ENCODE measurements around the gene ATP9B. TPM values are rescaled to one million over a fixed set of nuclear protein-coding genes. Genes with fewer than 3 reads are reported as not detected.

Gene ATP9B
- total and polyA plus RNA-seq, 12 donors, result 6.7 to 19.7 (median 14.5) TPM

DNA sequence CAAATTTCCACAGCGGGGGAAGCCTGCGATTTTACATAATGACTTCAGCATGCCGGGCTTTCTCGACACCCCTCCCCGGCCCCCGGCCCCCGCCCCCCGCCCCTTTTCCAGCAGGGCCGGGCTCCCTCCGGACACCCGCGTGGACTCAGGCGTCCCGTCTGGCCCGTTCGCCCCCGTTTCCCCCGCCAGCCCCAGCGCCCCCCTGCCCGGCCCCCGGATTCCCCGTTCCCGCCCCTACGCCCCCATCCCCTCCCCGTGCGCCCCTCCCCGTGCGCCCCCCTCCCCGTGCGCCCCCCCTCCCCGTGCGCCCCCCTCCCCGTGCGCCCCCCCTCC lies 326.1 kb downstream of the ATP9B start:
- 0 to 2% methylated on average over 15 to 28 of the region's 34 CpGs for WGBS, 2 donors
- TF ChIP-seq, protein P1, sequence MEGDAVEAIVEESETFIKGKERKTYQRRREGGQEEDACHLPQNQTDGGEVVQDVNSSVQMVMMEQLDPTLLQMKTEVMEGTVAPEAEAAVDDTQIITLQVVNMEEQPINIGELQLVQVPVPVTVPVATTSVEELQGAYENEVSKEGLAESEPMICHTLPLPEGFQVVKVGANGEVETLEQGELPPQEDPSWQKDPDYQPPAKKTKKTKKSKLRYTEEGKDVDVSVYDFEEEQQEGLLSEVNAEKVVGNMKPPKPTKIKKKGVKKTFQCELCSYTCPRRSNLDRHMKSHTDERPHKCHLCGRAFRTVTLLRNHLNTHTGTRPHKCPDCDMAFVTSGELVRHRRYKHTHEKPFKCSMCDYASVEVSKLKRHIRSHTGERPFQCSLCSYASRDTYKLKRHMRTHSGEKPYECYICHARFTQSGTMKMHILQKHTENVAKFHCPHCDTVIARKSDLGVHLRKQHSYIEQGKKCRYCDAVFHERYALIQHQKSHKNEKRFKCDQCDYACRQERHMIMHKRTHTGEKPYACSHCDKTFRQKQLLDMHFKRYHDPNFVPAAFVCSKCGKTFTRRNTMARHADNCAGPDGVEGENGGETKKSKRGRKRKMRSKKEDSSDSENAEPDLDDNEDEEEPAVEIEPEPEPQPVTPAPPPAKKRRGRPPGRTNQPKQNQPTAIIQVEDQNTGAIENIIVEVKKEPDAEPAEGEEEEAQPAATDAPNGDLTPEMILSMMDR (IDR thresholded peaks at IDR 0.05), result no peak
- intact Hi-C loops (cut with DNase I), result loop anchor here in 5 of 10 donors (5.0 to 10.0 kb wide), 3 partner anchors 62 to 560 kb away; partner anchors contain the start of gene SLC66A2 (in 1 of the 5)
- peak in 2 of 8 donors; percentile 0 to 11 for ATAC-seq
- H3K9me3 ChIP-seq, result no peaks in the 10 kb centered on the region
- H3K27me3 ChIP-seq, result peaks cover 0 to 62% (median 0%) of the 10 kb centered on the region in 7 donors
- H3K27ac ChIP-seq, result peak overlapping the region; percentile 90 to 98 (median 94)
- H3K4me3 ChIP-seq, result peak overlapping the region; percentile 24 to 65 (median 51)
- H3K4me1 ChIP-seq, result peaks cover 15 to 54% (median 37%) of the 10 kb centered on the region in 9 donors
- H3K36me3 ChIP-seq, result no peaks in the 10 kb centered on the region
- DNase-seq, result no peak

DNA sequence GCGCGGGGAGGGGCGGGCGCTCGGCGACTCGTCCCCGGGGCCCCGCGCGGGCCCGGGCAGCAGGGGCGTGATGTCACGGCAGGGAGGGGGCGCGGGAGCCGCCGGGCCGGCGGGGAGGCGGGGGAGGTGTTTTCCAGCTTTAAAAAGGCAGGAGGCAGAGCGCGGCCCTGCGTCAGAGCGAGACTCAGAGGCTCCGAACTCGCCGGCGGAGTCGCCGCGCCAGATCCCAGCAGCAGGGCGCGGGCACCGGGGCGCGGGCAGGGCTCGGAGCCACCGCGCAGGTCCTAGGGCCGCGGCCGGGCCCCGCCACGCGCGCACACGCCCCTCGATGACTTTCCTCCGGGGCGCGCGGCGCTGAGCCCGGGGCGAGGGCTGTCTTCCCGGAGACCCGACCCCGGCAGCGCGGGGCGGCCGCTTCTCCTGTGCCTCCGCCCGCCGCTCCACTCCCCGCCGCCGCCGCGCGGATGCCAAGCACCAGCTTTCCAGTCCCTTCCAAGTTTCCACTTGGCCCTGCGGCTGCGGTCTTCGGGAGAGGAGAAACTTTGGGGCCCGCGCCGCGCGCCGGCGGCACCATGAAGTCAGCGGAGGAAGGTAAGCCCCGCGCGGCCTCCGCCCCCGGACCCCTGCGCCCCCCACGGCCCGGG lies 326.7 kb downstream of the ATP9B start, which contains the start of gene NFATC1:
Gene NFATC1 (plus strand): TSS at position 170 of the 644 bp plus-strand sequence. CDS start 295 bp downstream, at position 465.
- H3K4me1 ChIP-seq, result peaks cover 15 to 54% (median 37%) of the 10 kb centered on the region in 9 donors
- ATAC-seq (peak; percentile 23 to 60 (median 51)), DNase-seq (peak; percentile 86 to 89)
- H3K9me3 ChIP-seq, result no peaks in the 10 kb centered on the region
- H3K36me3 ChIP-seq, result no peaks in the 10 kb centered on the region
- WGBS, 2 donors, result 0 to 1% methylated on average over 46 to 88 of the region's 91 CpGs
- peaks cover 0 to 57% (median 0%) of the 10 kb centered on the region in 7 donors for H3K27me3 ChIP-seq
- TF ChIP-seq, protein P1 (IDR thresholded peaks at IDR 0.05), result peak in 2 of 9 donors; percentile 5 to 24
- peak within 1 kb of the TSS; percentile 90 to 98 (median 94) for H3K27ac ChIP-seq
- intact Hi-C loops (cut with DNase I), result loop anchor here in 5 of 10 donors (2.0 to 10.0 kb wide), 4 partner anchors 61 to 559 kb away; partner anchors contain the start of gene SLC66A2 (in 1 of the 5)
- peak within 1 kb of the TSS; percentile 37 to 70 (median 60) for H3K4me3 ChIP-seq

DNA sequence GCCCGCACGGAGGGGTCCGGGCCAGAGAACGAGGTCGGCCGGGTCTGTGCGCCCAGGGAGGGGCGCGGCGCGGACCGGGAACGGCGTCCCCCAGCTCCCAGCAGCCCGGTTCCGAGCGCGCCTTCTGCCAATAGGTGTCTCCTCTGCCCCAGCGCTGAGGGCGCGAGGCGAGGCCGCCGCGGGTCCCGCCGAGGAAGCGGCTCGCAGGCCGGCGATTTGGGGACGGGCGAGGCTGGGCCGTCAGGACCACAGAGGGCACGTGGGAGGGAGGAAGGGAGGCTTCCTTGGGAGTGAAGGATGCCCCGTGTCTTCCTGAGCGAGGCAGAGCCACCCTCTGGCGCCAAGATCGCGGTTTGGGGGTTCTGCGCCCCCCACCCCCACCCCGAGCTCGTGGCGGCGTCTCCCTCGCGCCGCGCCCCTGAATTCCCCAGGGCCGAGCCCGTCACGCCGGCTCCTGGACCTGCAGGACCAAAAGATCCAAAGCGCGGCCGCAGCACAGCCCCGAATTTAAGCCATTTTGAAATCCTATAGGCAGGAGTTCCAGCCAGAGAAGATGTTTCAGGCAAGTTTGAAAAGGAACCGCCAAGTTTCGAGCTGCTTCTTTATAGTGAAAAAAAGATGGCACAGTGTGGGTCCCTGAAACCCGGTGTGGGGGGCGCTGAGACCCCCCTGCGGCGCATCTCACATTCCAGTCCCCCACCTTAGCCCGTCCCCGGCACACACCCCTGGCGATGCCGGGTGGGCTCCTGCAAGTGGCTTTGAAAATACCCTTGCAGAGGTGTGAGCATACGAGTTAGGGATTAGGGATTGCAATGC lies 327.4 kb downstream of the ATP9B start:
- intact Hi-C loops (cut with DNase I), result loop anchor here in 5 of 10 donors (2.0 to 10.0 kb wide), 4 partner anchors 61 to 558 kb away; partner anchors contain the start of gene SLC66A2 (in 1 of the 5)
- 13 to 14% methylated on average over 52 to 68 of the region's 68 CpGs for WGBS, 2 donors
- H3K4me1 ChIP-seq, result peaks cover 15 to 58% (median 43%) of the 10 kb centered on the region in 9 donors

More for the DNA sequence above, 327.4 kb downstream of the ATP9B start:
- Histone ChIP-seq H3K27me3 (peaks cover 0 to 50% (median 0%) of the 10 kb centered on the region in 7 donors), H3K9me3 (no peaks in the 10 kb centered on the region), H3K4me3 (peak overlapping the region; percentile 37 to 70 (median 60)), H3K27ac (peak overlapping the region; percentile 39 to 95 (median 92)), H3K36me3 (no peaks in the 10 kb centered on the region)
- DNase-seq (peak; percentile 61 to 74), ATAC-seq (peak in 3 of 8 donors; percentile 3 to 6 (median 4))
- TF ChIP-seq, protein P1 (IDR thresholded peaks at IDR 0.05), result peak in 6 of 9 donors; percentile 12 to 58 (median 45)
